Activated CD4-positive, CD25-positive, alpha-beta regulatory T cell treated with anti-CD3 and anti-CD28 coated beads, Interleukin-2, amount 50 U/mL, for 16 hours (primary cell): Measurements from ENCODE around the gene EIF4E1B.

ENCODE experiments used
- DNase-seq: peaks from one replicate; pipeline ENCODE4 v3.0.0-alpha.2; 2020; ENCODE audit warnings: low read depth, low spot score

The EIF4E1B gene

GRCh38 chr5:176690911-176691310 lies 60.4 kb downstream of the EIF4E1B start:
- DNase-seq = no peak

GRCh38 chr5:176691524-176691923 lies 61.0 kb downstream of the EIF4E1B start:
- no peak for DNase-seq

- DNase-seq = no peak
Observed at GRCh38 chr5:176692326-176692725, 61.9 kb downstream of the EIF4E1B start.

GRCh38 chr5:176692839-176693476 lies 62.5 kb downstream of the EIF4E1B start:
- DNase-seq = no peak

- DNase-seq = no peak
Observed at GRCh38 chr5:176693477-176693851, 63.0 kb downstream of the EIF4E1B start.

GRCh38 chr5:176694146-176694545 lies 63.7 kb downstream of the EIF4E1B start:
- DNase-seq = no peak

GRCh38 chr5:176694631-176695030 lies 64.2 kb downstream of the EIF4E1B start:
- DNase-seq = no peak

- DNase-seq = no peak
Observed at GRCh38 chr5:176695073-176695472, 64.6 kb downstream of the EIF4E1B start.
